Progenitor cell of endocrine pancreas (in vitro differentiated cells): ENCODE data around the gene CARMIL3. TPM values are rescaled to one million over a fixed set of nuclear protein-coding genes. Genes with fewer than 3 reads are reported as not detected.

Experiments
- DNase-seq: peaks from one replicate; pipeline ENCODE4 v3.0.0; 2021; ENCODE audit warnings: low spot score; ENCODE audit not compliant: unreplicated experiment
- H3K27ac Mint-ChIP-seq: 2 replicates; pipeline ENCODE4 v1.8.0; 2021; ENCODE audit warnings: mild to moderate bottlenecking, moderate library complexity, mixed read lengths
- H3K27me3 Mint-ChIP-seq: 2 replicates; pipeline ENCODE4 v1.8.0; 2021; ENCODE audit warnings: mixed read lengths
- H3K36me3 Mint-ChIP-seq: 2 replicates; pipeline ENCODE4 v1.8.0; 2022; ENCODE audit warnings: mixed read lengths; ENCODE audit not compliant: insufficient read depth
- H3K4me1 Mint-ChIP-seq: 2 replicates; pipeline ENCODE4 v1.8.0; 2021; ENCODE audit warnings: low read depth, mixed read lengths
- H3K4me3 Mint-ChIP-seq: 2 replicates; pipeline ENCODE4 v1.8.0; 2021; ENCODE audit warnings: low read depth, mild to moderate bottlenecking, moderate library complexity, mixed read lengths
- H3K9me3 Mint-ChIP-seq: 2 replicates; pipeline ENCODE4 v1.8.0; 2021; ENCODE audit warnings: low read depth, mixed read lengths
- total RNA-seq: library from RNA; stranded (reverse); gene quantifications from 2 replicates; pipeline ENCODE4 v1.2.1, GENCODE V29; 2021
- TF ChIP-seq, protein P1 (sequence below): fragments of 200-600 bp; sonication (generic); IDR thresholded peaks from one replicate; pipeline ENCODE4 v1.5.0; 2021; ENCODE audit warnings: antibody characterized with exemption, mild to moderate bottlenecking; ENCODE audit not compliant: unreplicated experiment

CARMIL3 gene
- total RNA-seq, 1 donor from 2014 or later, result 4.9 TPM

- peaks cover 10% of the 10 kb centered on the region for H3K27me3 Mint-ChIP-seq
- DNase-seq, result no peak
- H3K27ac Mint-ChIP-seq, result no peak overlapping the region
- H3K9me3 Mint-ChIP-seq, result no peaks in the 10 kb centered on the region
- peaks cover 10% of the 10 kb centered on the region for H3K4me1 Mint-ChIP-seq
- no peak overlapping the region for H3K4me3 Mint-ChIP-seq
- TF ChIP-seq, protein P1, sequence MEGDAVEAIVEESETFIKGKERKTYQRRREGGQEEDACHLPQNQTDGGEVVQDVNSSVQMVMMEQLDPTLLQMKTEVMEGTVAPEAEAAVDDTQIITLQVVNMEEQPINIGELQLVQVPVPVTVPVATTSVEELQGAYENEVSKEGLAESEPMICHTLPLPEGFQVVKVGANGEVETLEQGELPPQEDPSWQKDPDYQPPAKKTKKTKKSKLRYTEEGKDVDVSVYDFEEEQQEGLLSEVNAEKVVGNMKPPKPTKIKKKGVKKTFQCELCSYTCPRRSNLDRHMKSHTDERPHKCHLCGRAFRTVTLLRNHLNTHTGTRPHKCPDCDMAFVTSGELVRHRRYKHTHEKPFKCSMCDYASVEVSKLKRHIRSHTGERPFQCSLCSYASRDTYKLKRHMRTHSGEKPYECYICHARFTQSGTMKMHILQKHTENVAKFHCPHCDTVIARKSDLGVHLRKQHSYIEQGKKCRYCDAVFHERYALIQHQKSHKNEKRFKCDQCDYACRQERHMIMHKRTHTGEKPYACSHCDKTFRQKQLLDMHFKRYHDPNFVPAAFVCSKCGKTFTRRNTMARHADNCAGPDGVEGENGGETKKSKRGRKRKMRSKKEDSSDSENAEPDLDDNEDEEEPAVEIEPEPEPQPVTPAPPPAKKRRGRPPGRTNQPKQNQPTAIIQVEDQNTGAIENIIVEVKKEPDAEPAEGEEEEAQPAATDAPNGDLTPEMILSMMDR, result no peak
- no peaks in the 10 kb centered on the region for H3K36me3 Mint-ChIP-seq
These were observed 4.4 kb downstream of the CARMIL3 start for GRCh38 chr14:24055971-24056799.

- Mint-ChIP-seq H3K9me3 (no peaks in the 10 kb centered on the region), H3K4me3 (no peak overlapping the region), H3K27ac (no peak overlapping the region), H3K27me3 (peaks cover 10% of the 10 kb centered on the region), H3K4me1 (peaks cover 12% of the 10 kb centered on the region), H3K36me3 (no peaks in the 10 kb centered on the region)
- DNase-seq, result no peak
- TF ChIP-seq, protein P1, result no peak
These were observed 5.0 kb downstream of the CARMIL3 start for GRCh38 chr14:24056800-24057184.

- H3K27ac Mint-ChIP-seq, result no peak overlapping the region
These were observed 5.5 kb downstream of the CARMIL3 start for GRCh38 chr14:24057271-24057670.

GRCh38 chr14:24057867-24058259 is 6.1 kb downstream of the CARMIL3 start:
- H3K27ac Mint-ChIP-seq, result no peak overlapping the region
- H3K4me3 Mint-ChIP-seq, result no peak overlapping the region
- TF ChIP-seq, protein P1, result no peak
- DNase-seq, result no peak
- H3K9me3 Mint-ChIP-seq, result no peaks in the 10 kb centered on the region
- no peaks in the 10 kb centered on the region for H3K36me3 Mint-ChIP-seq
- peaks cover 10% of the 10 kb centered on the region for H3K4me1 Mint-ChIP-seq
- H3K27me3 Mint-ChIP-seq, result peaks cover 7% of the 10 kb centered on the region

More at GRCh38 chr14:24057271-24057670, 5.5 kb downstream of the CARMIL3 start:
- Mint-ChIP-seq H3K4me3 (no peak overlapping the region), H3K4me1 (peaks cover 13% of the 10 kb centered on the region), H3K36me3 (no peaks in the 10 kb centered on the region), H3K27me3 (peaks cover 10% of the 10 kb centered on the region), H3K9me3 (no peaks in the 10 kb centered on the region)
- no peak for DNase-seq
- TF ChIP-seq, protein P1, result no peak

DNA sequence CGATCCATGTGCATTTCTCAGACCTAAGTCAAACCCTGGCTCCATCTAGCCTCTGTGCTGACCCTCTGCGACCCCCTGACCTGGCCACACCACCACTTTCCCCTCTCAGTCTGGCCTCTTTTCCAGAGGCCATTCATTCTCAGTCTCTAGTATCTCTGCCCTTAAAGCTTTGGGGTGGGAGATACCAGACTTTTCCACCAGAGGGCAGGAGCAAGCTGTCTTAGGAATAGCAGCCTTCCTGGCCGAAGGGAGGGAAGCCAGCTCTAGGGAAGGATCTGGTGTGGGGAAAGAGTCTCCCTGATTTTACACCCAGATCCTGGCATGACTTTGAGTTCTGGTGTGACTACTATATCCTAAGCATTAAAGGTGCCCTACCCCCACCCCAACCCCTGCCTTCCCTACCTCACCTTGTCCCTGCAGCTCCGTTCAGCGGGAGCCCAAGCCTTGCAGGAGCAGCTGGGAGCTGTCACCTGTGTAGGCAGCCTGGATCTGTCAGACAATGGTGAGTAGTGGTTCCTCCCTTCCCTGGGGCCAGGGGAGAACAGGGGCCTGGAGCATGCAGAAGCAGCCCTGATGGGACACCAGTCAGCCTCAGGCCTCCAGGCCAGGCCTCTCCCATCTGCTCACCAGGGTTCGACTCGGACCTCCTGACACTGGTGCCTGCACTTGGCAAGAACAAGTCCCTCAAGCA is 6.6 kb downstream of the CARMIL3 start:
- TF ChIP-seq, protein P1, result peak; percentile 59
- Mint-ChIP-seq H3K27me3 (peaks cover 2% of the 10 kb centered on the region), H3K4me1 (peaks cover 5% of the 10 kb centered on the region), H3K27ac (no peak overlapping the region), H3K36me3 (no peaks in the 10 kb centered on the region), H3K9me3 (no peaks in the 10 kb centered on the region), H3K4me3 (no peak overlapping the region)
- DNase-seq, result no peak
